Measurements from ENCODE around the gene DCAF15. TPM values are rescaled to one million over a fixed set of nuclear protein-coding genes. Genes with fewer than 3 reads are reported as not detected.
A peak's percentile ranks its signal among the peaks of the same experiment; 100 is the strongest.

Gene DCAF15
- total and polyA plus RNA-seq, 7 donors: 9.2 to 25.3 (median 16.6) TPM

DNA sequence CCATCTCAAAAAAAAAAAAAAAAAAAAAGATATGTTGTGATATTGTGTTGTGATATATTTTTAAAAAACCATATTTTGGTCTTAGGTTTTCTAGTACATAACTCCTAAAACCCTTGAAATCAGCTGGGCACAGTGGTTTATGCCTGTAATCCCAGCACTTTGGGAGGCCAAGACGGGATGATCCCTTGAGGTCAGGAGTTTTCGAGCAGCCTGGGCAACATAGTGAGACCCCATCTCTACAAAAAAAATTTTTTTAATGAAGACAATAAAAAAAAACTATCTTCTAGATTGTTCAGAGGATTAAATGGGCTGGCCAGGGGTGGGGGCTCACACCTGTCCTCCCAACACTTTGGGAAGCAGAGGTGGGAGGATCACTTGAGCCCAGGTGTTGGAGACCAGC is 1.3 kb upstream of the DCAF15 start:
- Histone ChIP-seq H3K27ac (no peak overlapping the region), H3K4me3 (no peak overlapping the region), H3K36me3 (ENCODE audit: insufficient read depth in 1 of 2, low read depth in 1 of 2) (peaks cover 0 to 18% of the 10 kb centered on the region in 2 donors), H3K4me1 (peaks cover 10% of the 10 kb centered on the region), H3K27me3 (ENCODE audit: insufficient read depth in 3 of 3, low read length in 2 of 3) (no peaks in the 10 kb centered on the region), H3K9me3 (no peaks in the 10 kb centered on the region)
- intact Hi-C loops (cut with DNase I): loop anchor here (5.0 kb wide), 1 partner anchor 44 kb away; the partner anchor contains the start of genes BRME1 (in 2 of the 2) and CC2D1A (in 2 of the 2)
- WGBS, 3 donors: 78 to 87% (median 85%) methylated on average over 2 of the region's 2 CpGs
- no peak for ATAC-seq
- no peak for DNase-seq
- TF ChIP-seq, protein P1, sequence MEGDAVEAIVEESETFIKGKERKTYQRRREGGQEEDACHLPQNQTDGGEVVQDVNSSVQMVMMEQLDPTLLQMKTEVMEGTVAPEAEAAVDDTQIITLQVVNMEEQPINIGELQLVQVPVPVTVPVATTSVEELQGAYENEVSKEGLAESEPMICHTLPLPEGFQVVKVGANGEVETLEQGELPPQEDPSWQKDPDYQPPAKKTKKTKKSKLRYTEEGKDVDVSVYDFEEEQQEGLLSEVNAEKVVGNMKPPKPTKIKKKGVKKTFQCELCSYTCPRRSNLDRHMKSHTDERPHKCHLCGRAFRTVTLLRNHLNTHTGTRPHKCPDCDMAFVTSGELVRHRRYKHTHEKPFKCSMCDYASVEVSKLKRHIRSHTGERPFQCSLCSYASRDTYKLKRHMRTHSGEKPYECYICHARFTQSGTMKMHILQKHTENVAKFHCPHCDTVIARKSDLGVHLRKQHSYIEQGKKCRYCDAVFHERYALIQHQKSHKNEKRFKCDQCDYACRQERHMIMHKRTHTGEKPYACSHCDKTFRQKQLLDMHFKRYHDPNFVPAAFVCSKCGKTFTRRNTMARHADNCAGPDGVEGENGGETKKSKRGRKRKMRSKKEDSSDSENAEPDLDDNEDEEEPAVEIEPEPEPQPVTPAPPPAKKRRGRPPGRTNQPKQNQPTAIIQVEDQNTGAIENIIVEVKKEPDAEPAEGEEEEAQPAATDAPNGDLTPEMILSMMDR (IDR thresholded peaks at IDR 0.05): no peak

DNA sequence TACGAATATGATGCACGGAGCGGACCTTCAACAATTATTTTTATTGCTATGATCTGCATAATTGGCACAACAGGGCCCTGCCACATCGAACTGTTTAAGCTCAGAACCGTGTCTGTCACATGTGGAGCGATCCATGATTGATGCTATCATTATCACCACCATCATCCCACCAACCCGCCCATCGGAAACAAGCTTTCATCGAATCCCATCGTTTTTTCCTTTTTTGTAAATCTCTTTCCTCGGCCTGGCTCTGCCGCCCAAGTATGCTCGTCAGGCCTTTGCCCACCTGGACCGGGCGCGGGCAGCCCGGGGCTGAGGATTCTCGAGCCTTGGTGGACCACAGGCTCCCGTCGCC is 533 bp upstream of the DCAF15 start:
- Histone ChIP-seq H3K9me3 (no peaks in the 10 kb centered on the region), H3K27ac (no peak overlapping the region), H3K4me3 (peak overlapping the region; percentile 80), H3K36me3 (ENCODE audit: insufficient read depth in 1 of 2, low read depth in 1 of 2) (peaks cover 0 to 25% of the 10 kb centered on the region in 2 donors), H3K4me1 (peaks cover 10% of the 10 kb centered on the region), H3K27me3 (ENCODE audit: insufficient read depth in 3 of 3, low read length in 2 of 3) (no peaks in the 10 kb centered on the region)
- 9 to 11% (median 10%) methylated on average over 20 of the region's 20 CpGs for WGBS, 3 donors
- TF ChIP-seq, protein P1 (IDR thresholded peaks at IDR 0.05): no peak
- intact Hi-C loops (cut with DNase I): loop anchor here (5.0 kb wide), 1 partner anchor 44 kb away; the partner anchor contains the start of genes BRME1 (in 2 of the 2) and CC2D1A (in 2 of the 2)
- ATAC-seq (no peak), DNase-seq (no peak)

DNA sequence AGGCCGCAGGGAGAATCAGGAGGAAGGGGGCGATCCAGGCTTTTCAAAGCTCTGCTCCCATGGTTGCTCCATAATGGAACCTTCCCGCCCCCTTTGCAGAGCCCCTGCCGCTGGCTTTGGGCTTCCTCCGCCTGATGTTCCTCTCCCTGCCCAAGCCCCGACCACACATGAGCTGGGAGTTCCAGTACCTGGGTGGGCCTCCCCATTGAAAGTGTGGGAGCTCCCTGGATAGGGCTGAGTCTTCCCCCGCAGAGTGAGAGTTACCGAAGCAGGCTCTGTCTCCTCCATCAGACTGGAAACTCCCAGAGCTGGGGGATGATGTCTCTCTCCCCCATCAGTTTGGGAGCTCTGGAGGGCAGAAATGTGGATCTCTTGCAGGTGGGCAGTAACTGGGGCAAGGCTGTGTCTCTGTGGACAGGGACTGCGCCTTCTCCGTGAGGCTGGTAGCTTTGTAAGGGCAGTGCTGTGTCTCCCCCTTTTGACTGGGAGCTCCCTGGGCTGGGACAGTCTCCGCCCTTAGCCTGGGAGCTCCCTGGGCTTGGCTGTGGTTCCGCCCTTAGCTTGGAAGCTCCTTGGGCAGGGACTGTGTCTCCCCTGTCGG is 722 bp downstream of the DCAF15 start:
- no peak for DNase-seq
- WGBS, 3 donors: 2 to 10% (median 3%) methylated on average over 11 to 13 of the region's 13 CpGs
- no peaks in the 10 kb centered on the region for H3K27me3 ChIP-seq (ENCODE audit: insufficient read depth in 3 of 3, low read length in 2 of 3)
- peak in 1 of 4 donors; percentile 12 for ATAC-seq
- H3K4me1 ChIP-seq: peaks cover 10% of the 10 kb centered on the region
- TF ChIP-seq, protein P1 (IDR thresholded peaks at IDR 0.05): no peak
- H3K27ac ChIP-seq: peak overlapping the region; percentile 85
- intact Hi-C loops (cut with DNase I): loop anchor here (5.0 kb wide), 1 partner anchor 46 kb away; the partner anchor contains the start of genes BRME1 (in 2 of the 2) and CC2D1A (in 2 of the 2)
- peak overlapping the region; percentile 80 for H3K4me3 ChIP-seq
- no peaks in the 10 kb centered on the region for H3K9me3 ChIP-seq
- peaks cover 0 to 38% of the 10 kb centered on the region in 2 donors for H3K36me3 ChIP-seq (ENCODE audit: insufficient read depth in 1 of 2, low read depth in 1 of 2)

DNA sequence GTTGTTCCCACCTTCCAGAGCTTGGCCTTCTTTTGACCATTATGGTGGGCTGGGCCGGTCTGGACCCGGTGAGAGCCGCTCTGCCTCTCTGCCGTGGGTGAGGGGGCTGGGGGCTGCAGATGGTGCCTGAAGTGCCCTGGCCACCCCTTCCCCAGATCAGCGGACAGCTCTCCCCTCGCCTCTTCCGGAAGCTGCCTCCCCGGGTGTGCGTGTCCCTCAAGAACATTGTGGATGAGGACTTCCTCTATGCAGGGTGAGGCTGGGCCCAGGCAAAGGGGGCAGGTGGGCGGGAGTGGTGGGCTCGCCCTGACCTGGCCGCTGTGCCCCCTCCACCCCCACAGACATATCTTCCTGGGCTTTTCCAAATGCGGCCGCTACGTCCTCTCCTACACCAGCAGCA is 1.9 kb downstream of the DCAF15 start:
- Histone ChIP-seq H3K27me3 (ENCODE audit: insufficient read depth in 3 of 3, low read length in 2 of 3) (no peaks in the 10 kb centered on the region), H3K4me1 (peaks cover 10% of the 10 kb centered on the region), H3K4me3 (no peak overlapping the region), H3K27ac (no peak overlapping the region), H3K36me3 (ENCODE audit: insufficient read depth in 1 of 2, low read depth in 1 of 2) (peaks cover 0 to 49% of the 10 kb centered on the region in 2 donors), H3K9me3 (no peaks in the 10 kb centered on the region)
- ATAC-seq (no peak), DNase-seq (no peak)
- TF ChIP-seq, protein P1 (IDR thresholded peaks at IDR 0.05): no peak
- WGBS, 3 donors: 92 to 94% (median 93%) methylated on average over 15 of the region's 15 CpGs
- intact Hi-C loops (cut with DNase I): loop anchor here (5.0 kb wide), 1 partner anchor 47 kb away; the partner anchor contains the start of genes BRME1 (in 2 of the 2) and CC2D1A (in 2 of the 2)

All from psoas muscle (tissue), 8 donors.